Kidney capillary endothelial cell (primary cell): Measurements from ENCODE around the gene PCDHGB3.

Experiments used
- DNase-seq: peaks from one replicate; pipeline ENCODE4 v3.0.0-alpha.2; 2018; ENCODE audit warnings: low spot score

Gene PCDHGB3

GRCh38 chr5:141419074-141419880, 49.2 kb downstream of the PCDHGB3 start:
- no peak for DNase-seq

GRCh38 chr5:141420855-141421488, 50.9 kb downstream of the PCDHGB3 start, which contains the start of gene PCDHGA11:
Gene PCDHGA11 (plus strand): TSS chr5:141421051. CDS start chr5:141421228, 177 bp downstream.
- peak; percentile 56 for DNase-seq

GRCh38 chr5:141421489-141421855, 51.4 kb downstream of the PCDHGB3 start:
- DNase-seq: no peak
